Spinal cord (tissue), 10 donors: Measurements from ENCODE around the gene KATNB1. TPM values are rescaled to one million over a fixed set of nuclear protein-coding genes. Genes with fewer than 3 reads are reported as not detected.
"Not testable (repeated sequence)": the region's sequence is repeated elsewhere in the genome, so short reads cannot be mapped to it uniquely, and the experiment has no call there.

Experiments
- DNase-seq, 6 donors: peaks; one replicate each; pipeline versions ENCODE4 v3.0.0 to v3.0.0-alpha.2; 2013 to 2015; ENCODE audit warnings: low spot score in 6 of 6, low read depth in 4 of 6
- H3K27ac ChIP-seq: one replicate; pipeline ENCODE4 v1.5.1; 2013; ENCODE audit warnings: low read depth, low read length, control low read depth
- H3K27me3 ChIP-seq: one replicate; pipeline ENCODE4 v1.6.1; 2013; ENCODE audit warnings: low read length; ENCODE audit not compliant: control insufficient read depth, insufficient read depth
- H3K36me3 ChIP-seq: one replicate; pipeline ENCODE4 v1.6.1; 2013; ENCODE audit warnings: low read length; ENCODE audit not compliant: control insufficient read depth, insufficient read depth
- H3K4me1 ChIP-seq: one replicate; pipeline ENCODE4 v1.6.1; 2013; ENCODE audit warnings: low read length; ENCODE audit not compliant: control insufficient read depth, insufficient read depth
- H3K4me3 ChIP-seq: one replicate; pipeline ENCODE4 v1.5.1; 2013; ENCODE audit warnings: low read depth, low read length, control low read depth
- H3K9me3 ChIP-seq: one replicate; pipeline ENCODE4 v1.6.1; 2013; ENCODE audit warnings: low read length; ENCODE audit not compliant: control insufficient read depth, insufficient read depth
- WGBS: methylation state at CpG from one replicate; pipeline ENCODE4 v1.1.5; 2013; ENCODE audit warnings: missing lambda C conversion rate; ENCODE audit not compliant: insufficient coverage; 5-methylcytosine and 5-hydroxymethylcytosine counted together
- polyA plus RNA-seq, 2 donors: library from polyadenylated mRNA; unstranded; fragments of 120-200 nt; gene quantifications; one replicate each; pipeline ENCODE4 v1.2.1, GENCODE V29; 2013; ENCODE audit not compliant: insufficient read length in 2 of 2
- total RNA-seq, 2 donors: library from RNA; depleted of rRNA in 1 of 2; stranded (reverse); fragments of 120-200 nt in 1 of 2; fragments of >200 nt in 1 of 2; gene quantifications; one replicate each; pipeline versions ENCODE4 v1.2.3 to v1.2.4, GENCODE V29; 2013 to 2014
- donor health status: healthy.

The KATNB1 gene
- total and polyA plus RNA-seq, 4 donors = 28.8 to 52.9 (median 43.0) TPM

DNA sequence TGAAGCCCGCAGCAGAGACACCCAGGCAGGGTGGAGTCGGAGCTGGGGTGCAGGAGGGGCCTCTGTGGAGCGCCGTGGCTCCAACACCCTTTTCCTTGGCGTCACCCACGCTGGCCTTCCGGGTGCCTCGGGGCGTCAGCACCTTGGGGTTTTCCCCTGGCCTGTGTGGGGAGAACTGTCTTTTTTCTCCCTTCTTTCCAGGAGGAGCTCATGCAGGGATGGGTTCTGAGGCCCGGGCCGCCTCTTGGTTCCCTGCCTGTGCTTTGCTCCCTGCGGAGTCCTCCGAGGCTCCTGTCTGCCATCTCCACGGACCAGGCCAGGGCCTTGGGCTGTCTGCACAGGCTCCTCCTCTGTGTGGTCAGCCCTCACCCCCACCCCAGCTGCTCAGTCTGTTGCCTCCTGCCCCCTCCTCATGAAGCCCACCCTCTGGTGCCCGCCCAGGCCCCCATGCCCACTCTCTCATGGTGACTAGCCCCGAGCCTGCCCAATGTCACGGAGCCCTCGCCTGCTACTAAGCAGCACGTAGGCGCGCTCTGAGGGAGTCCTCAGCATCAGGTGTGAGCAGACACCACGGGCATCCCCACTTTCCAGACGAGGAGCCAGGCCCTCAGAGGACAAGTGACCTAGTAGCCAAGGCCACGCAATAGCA, 5.0 kb downstream of the KATNB1 start:
- no peak overlapping the region for H3K27ac ChIP-seq
- peaks cover 65% of the 10 kb centered on the region for H3K36me3 ChIP-seq
- H3K4me3 ChIP-seq = no peak overlapping the region
- H3K4me1 ChIP-seq = peaks cover 36% of the 10 kb centered on the region
- no peak for DNase-seq
- H3K9me3 ChIP-seq = no peaks in the 10 kb centered on the region
- H3K27me3 ChIP-seq = no peaks in the 10 kb centered on the region
- 93% methylated on average over 17 of the region's 24 CpGs for WGBS

DNA sequence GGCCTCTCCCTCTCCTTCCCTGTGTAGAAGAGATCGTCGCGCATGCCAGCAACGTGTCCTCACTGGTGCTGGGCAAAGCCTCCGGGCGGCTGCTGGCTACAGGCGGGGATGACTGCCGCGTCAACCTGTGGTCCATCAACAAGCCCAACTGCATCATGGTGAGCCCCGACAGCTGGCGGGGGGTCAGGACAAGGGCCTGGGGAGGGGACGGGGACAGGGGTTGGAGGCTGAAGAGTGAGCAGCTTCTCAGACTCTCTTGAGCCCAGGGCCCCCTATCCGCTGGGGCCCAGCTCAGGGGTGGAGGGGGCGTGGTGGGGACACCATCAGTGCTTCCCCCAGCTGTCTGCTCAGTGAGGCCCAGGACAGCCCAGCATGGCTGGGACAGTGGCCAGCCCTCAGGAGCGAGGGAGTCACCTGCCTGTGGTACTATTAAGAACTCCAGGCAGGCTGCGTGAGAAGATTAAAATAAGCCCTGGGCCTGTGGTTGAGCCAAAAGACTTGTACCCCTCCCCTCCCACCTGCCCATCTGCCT, 6.2 kb downstream of the KATNB1 start:
- no peak for DNase-seq
- Histone ChIP-seq H3K4me3 (no peak overlapping the region), H3K9me3 (no peaks in the 10 kb centered on the region), H3K27me3 (no peaks in the 10 kb centered on the region), H3K36me3 (peaks cover 66% of the 10 kb centered on the region), H3K27ac (no peak overlapping the region), H3K4me1 (peaks cover 27% of the 10 kb centered on the region)
- WGBS = 74% methylated on average over 11 of the region's 16 CpGs

DNA sequence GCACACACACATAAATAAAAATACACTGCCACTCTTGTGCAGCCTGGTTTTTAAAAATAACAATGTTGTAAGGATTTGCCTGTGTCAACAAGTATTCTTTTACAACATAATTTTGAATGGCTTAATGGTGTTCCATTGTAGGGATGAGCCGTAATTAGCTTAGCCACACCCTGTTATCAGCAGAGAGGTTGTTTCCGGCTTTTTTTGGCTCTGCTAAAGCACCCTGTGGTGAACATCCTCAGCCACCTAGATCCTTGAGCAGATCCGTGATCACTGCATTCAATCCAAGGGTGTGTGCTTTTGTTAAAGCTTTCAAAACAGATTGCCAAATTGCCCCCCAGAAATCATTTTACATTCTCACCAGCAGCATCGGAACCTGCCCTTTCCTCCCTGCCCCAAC, 7.0 kb downstream of the KATNB1 start:
- peaks cover 19% of the 10 kb centered on the region for H3K4me1 ChIP-seq
- DNase-seq = peak in 1 of 6 donors; percentile 35
- no peak overlapping the region for H3K4me3 ChIP-seq
- WGBS = 43% methylated on average over 2 of the region's 4 CpGs
- no peak overlapping the region for H3K27ac ChIP-seq
- H3K9me3 ChIP-seq = no peaks in the 10 kb centered on the region
- H3K27me3 ChIP-seq = no peaks in the 10 kb centered on the region
- peaks cover 66% of the 10 kb centered on the region for H3K36me3 ChIP-seq

DNA sequence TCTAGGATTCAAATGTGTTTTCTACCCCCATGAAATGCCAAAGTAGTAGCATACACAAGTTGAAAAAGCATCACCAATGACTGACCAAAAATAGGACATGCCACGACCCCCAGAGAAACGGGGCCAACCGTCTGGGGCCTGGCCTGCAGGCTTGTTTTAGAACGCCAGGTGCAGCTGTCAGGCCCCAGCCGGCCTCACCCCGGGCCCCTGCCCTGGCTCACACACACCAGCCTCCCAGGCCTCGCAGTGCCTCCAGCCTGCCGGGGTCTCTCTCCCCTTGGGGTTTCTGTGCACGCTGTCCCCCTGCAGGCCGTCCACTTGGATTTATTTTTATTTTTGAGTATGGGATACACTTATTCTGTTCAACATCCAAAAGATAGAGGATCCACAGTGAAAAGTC, 7.9 kb downstream of the KATNB1 start:
- no peak for DNase-seq
- no peak overlapping the region for H3K27ac ChIP-seq
- H3K4me3 ChIP-seq = no peak overlapping the region
- no peaks in the 10 kb centered on the region for H3K27me3 ChIP-seq
- H3K36me3 ChIP-seq = peaks cover 72% of the 10 kb centered on the region
- H3K9me3 ChIP-seq = no peaks in the 10 kb centered on the region
- H3K4me1 ChIP-seq = peaks cover 12% of the 10 kb centered on the region
- WGBS = 74% methylated on average over 6 of the region's 10 CpGs

DNA sequence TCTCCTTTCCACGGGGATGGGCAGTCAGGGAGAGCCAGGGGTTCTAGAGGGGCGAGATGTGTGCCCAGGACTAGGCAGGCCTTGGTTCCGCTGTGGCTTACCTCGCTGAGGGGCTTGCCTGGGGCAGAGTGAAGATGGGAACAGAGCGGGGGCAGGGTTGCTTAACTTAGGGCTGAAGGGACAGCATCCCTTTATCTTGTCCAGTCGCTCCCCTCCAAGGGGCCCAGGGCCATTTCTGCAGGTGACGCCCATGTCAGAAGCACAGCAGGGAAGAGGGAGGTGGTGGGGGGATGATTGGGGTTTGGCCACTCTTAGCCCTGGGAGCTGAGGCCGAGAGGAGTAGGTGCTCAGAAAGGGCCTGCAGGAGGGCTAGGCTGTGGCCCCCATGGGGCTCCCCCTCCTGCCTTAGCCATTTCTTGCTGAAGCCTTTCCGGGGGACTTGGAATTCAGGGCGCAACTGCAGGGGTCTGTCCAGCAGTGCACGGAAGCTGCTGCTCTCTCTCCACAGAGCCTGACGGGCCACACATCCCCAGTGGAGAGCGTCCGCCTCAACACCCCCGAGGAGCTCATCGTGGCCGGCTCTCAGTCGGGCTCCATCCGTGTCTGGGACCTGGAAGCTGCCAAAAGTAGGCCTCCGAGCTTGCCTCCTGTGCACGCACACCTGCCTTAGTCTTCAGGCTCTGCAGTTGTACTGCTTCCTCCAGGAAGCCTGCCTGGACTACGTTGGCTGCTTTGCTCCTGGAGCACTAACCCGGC, 8.5 kb downstream of the KATNB1 start:
- H3K9me3 ChIP-seq = no peaks in the 10 kb centered on the region
- no peak overlapping the region for H3K27ac ChIP-seq
- peaks cover 11% of the 10 kb centered on the region for H3K4me1 ChIP-seq
- no peak for DNase-seq
- H3K4me3 ChIP-seq = no peak overlapping the region
- peaks cover 74% of the 10 kb centered on the region for H3K36me3 ChIP-seq
- H3K27me3 ChIP-seq = no peaks in the 10 kb centered on the region
- WGBS = 93% methylated on average over 19 of the region's 23 CpGs

DNA sequence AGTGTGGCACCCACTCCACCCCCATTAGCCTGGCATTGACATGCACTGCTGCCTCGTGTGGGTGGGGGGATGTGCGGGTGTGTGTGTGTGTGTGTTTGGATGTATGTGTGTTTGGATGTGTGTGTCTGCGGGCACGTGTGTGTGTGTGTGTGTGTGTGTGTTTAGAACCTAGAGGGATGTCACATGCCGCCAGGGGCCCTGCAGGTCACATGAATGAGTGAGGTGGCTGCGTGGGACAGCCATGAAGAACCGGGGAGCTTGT, 9.0 kb downstream of the KATNB1 start:
- Histone ChIP-seq H3K27me3 (no peaks in the 10 kb centered on the region), H3K9me3 (no peaks in the 10 kb centered on the region), H3K4me1 (peaks cover 6% of the 10 kb centered on the region), H3K4me3 (no peak overlapping the region), H3K36me3 (peaks cover 71% of the 10 kb centered on the region), H3K27ac (no peak overlapping the region)
- DNase-seq = no peak
- WGBS = 81% methylated on average over 7 of the region's 7 CpGs

DNA sequence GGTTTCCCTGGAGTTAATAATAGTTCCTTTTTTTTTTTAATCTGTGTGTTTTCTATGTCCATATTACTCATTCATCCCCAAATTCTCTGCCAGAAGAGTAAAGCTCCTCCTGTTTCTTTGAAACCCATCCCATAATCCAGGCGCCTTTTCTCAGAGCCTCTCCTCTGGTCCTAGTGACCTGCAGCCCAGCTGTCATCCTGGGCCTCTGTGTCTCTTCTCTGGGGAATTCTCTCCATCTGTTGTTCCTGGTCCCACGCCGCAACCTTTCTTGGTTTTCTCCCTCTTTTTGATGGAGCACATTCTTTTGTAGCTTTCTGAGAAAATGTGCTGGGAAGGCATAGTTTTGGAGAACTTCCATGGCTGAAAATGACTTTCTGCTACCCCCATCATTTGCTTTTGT, 10.2 kb downstream of the KATNB1 start:
- no peaks in the 10 kb centered on the region for H3K9me3 ChIP-seq
- H3K36me3 ChIP-seq = peaks cover 71% of the 10 kb centered on the region
- no peak for DNase-seq
- WGBS = 100% methylated on average over 3 of the region's 3 CpGs
- H3K4me3 ChIP-seq = no peak overlapping the region
- no peaks in the 10 kb centered on the region for H3K4me1 ChIP-seq
- no peaks in the 10 kb centered on the region for H3K27me3 ChIP-seq
- no peak overlapping the region for H3K27ac ChIP-seq

DNA sequence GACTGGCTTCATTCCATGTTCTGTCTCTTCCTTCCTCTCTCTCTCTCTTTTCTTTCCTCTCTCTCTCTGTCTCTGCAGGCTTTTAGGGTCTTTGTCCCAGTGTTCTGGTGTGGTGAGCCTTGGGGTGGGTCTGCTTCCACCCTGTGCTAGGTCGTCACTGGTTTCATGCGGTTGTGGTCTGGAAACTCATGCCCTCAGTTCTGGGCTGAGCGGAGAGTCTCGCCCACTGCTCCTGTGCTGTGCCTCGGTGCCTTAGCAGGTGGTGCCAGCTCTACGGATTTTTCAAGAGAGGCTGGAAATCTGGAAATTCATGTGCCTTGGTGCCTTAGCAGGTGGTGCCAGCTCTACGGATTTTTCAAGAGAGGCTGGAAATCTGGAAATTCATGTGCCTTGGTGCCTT, 10.7 kb downstream of the KATNB1 start:
- not testable (repeated sequence) for DNase-seq, H3K9me3 ChIP-seq, H3K4me3 ChIP-seq, H3K27ac ChIP-seq, H3K4me1 ChIP-seq, H3K27me3 ChIP-seq
- 90% methylated on average over 6 of the region's 7 CpGs for WGBS
- H3K36me3 ChIP-seq = peaks cover 74% of the 10 kb centered on the region

DNA sequence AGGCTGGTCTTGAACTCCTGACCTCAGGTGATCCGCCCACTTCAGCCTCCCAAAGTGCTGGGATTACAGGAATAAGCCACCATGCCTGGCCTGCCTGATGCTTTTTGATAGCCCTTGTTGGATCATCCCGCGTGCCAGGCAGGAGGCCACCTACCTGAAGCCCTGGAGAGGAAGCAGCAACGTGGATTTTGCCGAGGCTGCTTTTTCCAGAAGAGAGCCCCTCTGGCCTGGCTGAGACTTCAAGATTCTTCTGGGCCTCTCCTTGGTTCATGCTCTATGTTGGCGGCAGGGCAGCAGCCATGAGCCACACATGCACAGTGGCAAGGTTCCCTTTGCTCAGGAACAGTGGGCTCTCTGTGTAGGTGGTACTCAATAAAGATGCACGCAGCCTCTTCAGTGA, 11.5 kb downstream of the KATNB1 start:
- DNase-seq = no peak

DNA sequence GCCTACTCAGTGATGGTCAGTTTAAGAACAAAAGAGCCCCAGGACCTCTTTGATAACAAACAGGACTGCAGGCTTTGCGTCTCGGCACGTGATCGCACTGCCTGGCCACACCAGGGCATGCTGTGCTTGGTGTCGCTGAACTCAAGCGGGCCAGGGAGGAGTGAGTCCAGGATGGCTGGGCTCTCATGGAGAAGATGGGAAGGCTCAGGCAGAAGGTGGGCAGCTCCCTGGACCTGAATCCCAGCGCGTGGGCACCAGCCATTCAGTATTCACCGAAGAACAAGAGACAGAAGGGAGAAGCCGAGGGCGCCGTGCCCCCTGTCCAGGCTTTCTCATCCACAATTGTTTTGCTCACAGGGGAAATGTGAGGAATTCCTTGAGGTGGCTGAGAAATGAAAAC, 11.9 kb downstream of the KATNB1 start:
- Histone ChIP-seq H3K27ac (no peak overlapping the region), H3K36me3 (peaks cover 78% of the 10 kb centered on the region)

More for the DNA sequence above, 11.5 kb downstream of the KATNB1 start:
- 84% methylated on average over 7 of the region's 7 CpGs for WGBS
- H3K4me1 ChIP-seq = no peaks in the 10 kb centered on the region
- no peaks in the 10 kb centered on the region for H3K27me3 ChIP-seq
- H3K36me3 ChIP-seq = peaks cover 74% of the 10 kb centered on the region
- no peak overlapping the region for H3K4me3 ChIP-seq
- no peak overlapping the region for H3K27ac ChIP-seq
- no peaks in the 10 kb centered on the region for H3K9me3 ChIP-seq

More for the DNA sequence above, 11.9 kb downstream of the KATNB1 start:
- WGBS = 53% methylated on average over 8 of the region's 12 CpGs
- Histone ChIP-seq H3K27me3 (no peaks in the 10 kb centered on the region), H3K4me3 (no peak overlapping the region), H3K9me3 (no peaks in the 10 kb centered on the region), H3K4me1 (no peaks in the 10 kb centered on the region)
- no peak for DNase-seq
